ENCODE measurements around the gene TUBB4A. TPM values are rescaled to one million over a fixed set of nuclear protein-coding genes. Genes with fewer than 3 reads are reported as not detected.

The TUBB4A gene
- total and polyA plus RNA-seq, 4 donors, result 0.05 to 2.1 (median 0.18) TPM

DNA sequence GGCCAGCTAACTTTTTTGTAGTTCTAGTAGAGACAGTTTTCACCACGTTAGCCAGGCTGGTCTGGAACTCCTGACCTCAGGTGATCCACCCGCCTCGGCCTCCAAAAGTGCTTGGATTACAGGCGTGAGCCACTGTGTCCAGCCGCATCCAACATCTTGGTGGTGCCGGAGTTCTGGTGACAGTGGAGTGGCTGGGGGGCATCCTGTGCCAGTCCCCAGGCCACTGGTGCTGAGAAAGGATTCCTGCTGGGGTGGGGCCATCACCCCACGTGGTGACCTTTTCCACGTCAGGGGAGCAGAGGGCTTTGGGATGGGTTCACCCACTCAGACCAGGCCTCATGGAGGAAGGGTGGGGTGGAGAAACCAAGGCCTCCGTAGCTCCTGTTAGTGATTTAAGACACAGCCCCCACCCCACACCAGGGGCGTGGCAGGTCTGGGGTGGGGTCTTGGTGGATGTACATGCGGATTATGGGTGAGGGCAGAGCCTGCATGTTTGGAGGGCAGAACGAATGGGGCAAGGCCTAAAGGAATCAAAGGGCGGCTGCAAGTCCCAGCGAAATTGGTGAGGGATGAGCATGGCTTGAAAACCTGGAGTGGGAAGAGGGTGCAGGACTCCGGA lies 12.9 kb upstream of the TUBB4A start:
- H3K4me1 ChIP-seq (ENCODE audit: control insufficient read depth in 5 of 5, insufficient read depth in 5 of 5, low read length in 5 of 5), result peaks cover 0 to 8% (median 2%) of the 10 kb centered on the region in 5 donors
- H3K27me3 ChIP-seq (ENCODE audit: control insufficient read depth in 3 of 3, insufficient read depth in 3 of 3, low read length in 2 of 3), result no peaks in the 10 kb centered on the region
- TF ChIP-seq CTCF (IDR thresholded peaks at IDR 0.05; ENCODE audit: control extremely low read depth, extremely low read depth), result no peak
- no peak overlapping the region for H3K4me3 ChIP-seq
- DNase-seq (no peak), ATAC-seq (ENCODE audit: insufficient read depth, low FRiP score) (no peak)
- no peaks in the 10 kb centered on the region for H3K36me3 ChIP-seq (ENCODE audit: control insufficient read depth in 4 of 4, insufficient read depth in 4 of 4, low read length in 4 of 4)
- WGBS, 2 donors, result 90% methylated on average over 15 of the region's 15 CpGs
- H3K9ac ChIP-seq (ENCODE audit: insufficient read depth in 1 of 2, low read length in 2 of 2), result no peak overlapping the region
- H3K27ac ChIP-seq (ENCODE audit: low read depth in 1 of 2, low read length in 1 of 2), result no peak overlapping the region
- H3K9me3 ChIP-seq (ENCODE audit: control insufficient read depth in 4 of 4, insufficient read depth in 3 of 4, low read length in 3 of 4), result no peaks in the 10 kb centered on the region

DNA sequence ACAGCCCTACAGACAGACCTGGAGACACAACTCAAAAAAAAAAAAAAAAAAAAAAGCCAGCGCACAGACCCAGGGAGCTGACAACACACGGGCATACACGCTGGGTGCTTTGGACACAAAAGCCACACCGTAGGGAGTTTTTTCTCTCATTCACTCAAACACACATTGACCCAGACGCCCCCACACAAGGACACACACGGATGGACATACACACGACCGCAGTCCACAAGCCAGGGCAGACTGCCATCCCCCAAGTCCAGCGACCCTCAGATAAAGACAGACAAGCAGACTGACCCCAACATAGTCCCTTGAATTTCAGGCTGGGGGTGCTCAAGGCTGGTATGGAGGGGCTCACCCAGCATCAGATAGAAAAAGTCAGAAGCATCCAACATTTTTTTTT lies 12.0 kb upstream of the TUBB4A start:
- Histone ChIP-seq H3K27ac (ENCODE audit: low read depth in 1 of 2, low read length in 1 of 2) (no peak overlapping the region), H3K36me3 (ENCODE audit: control insufficient read depth in 4 of 4, insufficient read depth in 4 of 4, low read length in 4 of 4) (no peaks in the 10 kb centered on the region), H3K4me1 (ENCODE audit: control insufficient read depth in 5 of 5, insufficient read depth in 5 of 5, low read length in 5 of 5) (peaks cover 0 to 8% (median 4%) of the 10 kb centered on the region in 5 donors), H3K9ac (ENCODE audit: insufficient read depth in 1 of 2, low read length in 2 of 2) (no peak overlapping the region), H3K4me3 (no peak overlapping the region), H3K9me3 (ENCODE audit: control insufficient read depth in 4 of 4, insufficient read depth in 3 of 4, low read length in 3 of 4) (no peaks in the 10 kb centered on the region), H3K27me3 (ENCODE audit: control insufficient read depth in 3 of 3, insufficient read depth in 3 of 3, low read length in 2 of 3) (no peaks in the 10 kb centered on the region)
- DNase-seq (no peak), ATAC-seq (ENCODE audit: insufficient read depth, low FRiP score) (no peak)
- no peak for TF ChIP-seq CTCF (IDR thresholded peaks at IDR 0.05; ENCODE audit: control extremely low read depth, extremely low read depth)
- WGBS, 2 donors, result 81 to 93% methylated on average over 9 of the region's 9 CpGs

DNA sequence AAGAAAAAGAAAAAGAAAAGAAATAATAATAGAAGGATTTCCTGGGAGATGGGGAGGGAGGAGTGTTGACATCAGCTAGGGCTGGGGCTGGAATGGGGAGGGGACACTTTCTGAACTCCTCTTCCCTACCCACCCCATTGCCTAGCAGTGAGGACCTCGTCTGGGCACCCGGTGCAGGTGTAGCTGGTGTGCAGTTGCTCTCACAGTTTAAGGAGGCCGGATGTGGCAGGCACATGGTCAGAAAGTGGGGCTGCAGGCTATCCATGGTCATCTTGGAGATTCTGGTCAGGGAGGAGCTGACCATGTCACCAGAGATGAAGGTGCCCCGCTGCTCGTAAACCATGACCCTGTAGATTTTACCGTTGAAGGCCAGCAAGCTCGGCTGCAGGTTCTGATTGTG lies 8.5 kb upstream of the TUBB4A start:
- TF ChIP-seq CTCF (IDR thresholded peaks at IDR 0.05; ENCODE audit: control extremely low read depth, extremely low read depth), result no peak
- ATAC-seq (ENCODE audit: insufficient read depth, low FRiP score), result no peak

More for the DNA sequence above, 8.5 kb upstream of the TUBB4A start:
- no peaks in the 10 kb centered on the region for H3K36me3 ChIP-seq (ENCODE audit: control insufficient read depth in 4 of 4, insufficient read depth in 4 of 4, low read length in 4 of 4)
- no peak overlapping the region for H3K27ac ChIP-seq (ENCODE audit: low read depth in 1 of 2, low read length in 1 of 2)
- no peaks in the 10 kb centered on the region for H3K9me3 ChIP-seq (ENCODE audit: control insufficient read depth in 4 of 4, insufficient read depth in 3 of 4, low read length in 3 of 4)
- no peak overlapping the region for H3K9ac ChIP-seq (ENCODE audit: insufficient read depth in 1 of 2, low read length in 2 of 2)
- WGBS, 2 donors, result 94 to 95% methylated on average over 7 of the region's 7 CpGs
- no peak overlapping the region for H3K4me3 ChIP-seq
- H3K4me1 ChIP-seq (ENCODE audit: control insufficient read depth in 5 of 5, insufficient read depth in 5 of 5, low read length in 5 of 5), result peaks cover 0 to 1% (median 0%) of the 10 kb centered on the region in 5 donors
- H3K27me3 ChIP-seq (ENCODE audit: control insufficient read depth in 3 of 3, insufficient read depth in 3 of 3, low read length in 2 of 3), result no peaks in the 10 kb centered on the region
- no peak for DNase-seq
